ENCODE data around the gene PTPN14.

PTPN14 gene

GRCh38 chr1:214338212-214338611 is 213.2 kb downstream of the PTPN14 start:
- ChIA-PET CTCF (interaction anchor here (0.7 to 22.2 kb wide), 5 partner anchors 8 to 124 kb away, joined by 3 to 289 read pairs (median 3); no protein-coding TSS in a partner anchor), POLR2A (no interaction called here)
- TF ChIP-seq, protein P1, sequence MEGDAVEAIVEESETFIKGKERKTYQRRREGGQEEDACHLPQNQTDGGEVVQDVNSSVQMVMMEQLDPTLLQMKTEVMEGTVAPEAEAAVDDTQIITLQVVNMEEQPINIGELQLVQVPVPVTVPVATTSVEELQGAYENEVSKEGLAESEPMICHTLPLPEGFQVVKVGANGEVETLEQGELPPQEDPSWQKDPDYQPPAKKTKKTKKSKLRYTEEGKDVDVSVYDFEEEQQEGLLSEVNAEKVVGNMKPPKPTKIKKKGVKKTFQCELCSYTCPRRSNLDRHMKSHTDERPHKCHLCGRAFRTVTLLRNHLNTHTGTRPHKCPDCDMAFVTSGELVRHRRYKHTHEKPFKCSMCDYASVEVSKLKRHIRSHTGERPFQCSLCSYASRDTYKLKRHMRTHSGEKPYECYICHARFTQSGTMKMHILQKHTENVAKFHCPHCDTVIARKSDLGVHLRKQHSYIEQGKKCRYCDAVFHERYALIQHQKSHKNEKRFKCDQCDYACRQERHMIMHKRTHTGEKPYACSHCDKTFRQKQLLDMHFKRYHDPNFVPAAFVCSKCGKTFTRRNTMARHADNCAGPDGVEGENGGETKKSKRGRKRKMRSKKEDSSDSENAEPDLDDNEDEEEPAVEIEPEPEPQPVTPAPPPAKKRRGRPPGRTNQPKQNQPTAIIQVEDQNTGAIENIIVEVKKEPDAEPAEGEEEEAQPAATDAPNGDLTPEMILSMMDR (IDR thresholded peaks at IDR 0.05; ENCODE audit: control extremely low read depth, extremely low read depth, low read depth, missing control alignments) = no peak
- DNase-seq (ENCODE audit: extremely low spot score) = no peak

GRCh38 chr1:214337511-214337910 is 213.9 kb downstream of the PTPN14 start:
- no peak for DNase-seq (ENCODE audit: extremely low spot score)
- TF ChIP-seq, protein P1 (IDR thresholded peaks at IDR 0.05; ENCODE audit: control extremely low read depth, extremely low read depth, low read depth, missing control alignments) = no peak
- POLR2A ChIA-PET = no interaction called here
- CTCF ChIA-PET = interaction anchor here (0.7 to 22.2 kb wide), 6 partner anchors 7 to 123 kb away, joined by 3 to 289 read pairs (median 3); no protein-coding TSS in a partner anchor

DNA sequence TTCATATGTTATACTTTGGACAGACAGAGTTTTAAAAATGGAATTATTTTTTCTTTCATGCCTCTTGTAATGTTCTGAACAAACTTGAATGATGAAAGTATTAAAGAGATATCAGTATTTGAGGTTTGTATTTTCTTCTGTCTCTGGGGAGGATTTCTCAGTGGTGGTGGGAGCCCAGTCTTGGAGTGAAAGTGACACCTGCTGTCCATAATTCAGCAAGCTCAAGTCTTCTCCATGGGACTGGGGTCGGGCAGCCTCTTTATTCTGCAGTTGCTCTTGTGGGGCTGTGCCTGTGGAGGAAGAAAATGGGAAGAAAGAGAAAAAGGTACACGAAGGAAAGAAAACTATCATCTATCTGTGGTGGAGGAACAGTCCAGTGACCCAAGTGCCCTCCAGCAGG is 214.4 kb downstream of the PTPN14 start:
- POLR2A ChIA-PET = no interaction called here

DNA sequence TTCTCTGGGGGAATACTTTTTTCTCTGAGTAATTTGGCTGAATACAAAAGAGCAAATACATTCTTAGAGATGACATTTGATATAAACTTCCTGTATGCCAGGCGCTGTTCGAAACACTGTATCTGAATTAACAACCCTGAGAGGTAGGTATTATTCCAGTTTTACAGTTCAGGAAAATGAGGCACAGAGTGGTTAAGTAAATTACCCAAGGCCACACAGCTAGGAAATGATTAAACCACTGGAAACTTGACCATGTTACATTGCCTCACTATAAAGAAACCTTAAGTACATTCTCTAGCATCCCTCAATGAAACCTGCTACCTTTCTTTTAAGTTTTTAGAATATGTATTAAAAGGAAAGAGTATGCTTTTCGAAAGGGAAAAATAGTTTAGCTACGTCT is 215.8 kb downstream of the PTPN14 start:
- POLR2A ChIA-PET = no interaction called here
- DNase-seq (ENCODE audit: extremely low spot score) = no peak
- TF ChIP-seq, protein P1 (IDR thresholded peaks at IDR 0.05; ENCODE audit: control extremely low read depth, extremely low read depth, low read depth, missing control alignments) = no peak
- CTCF ChIA-PET = interaction anchor here (0.9 to 10.2 kb wide), 4 partner anchors 11 to 249 kb away, joined by 3 to 235 read pairs (median 6); no protein-coding TSS in a partner anchor

More for the DNA sequence above, 214.4 kb downstream of the PTPN14 start:
- no peak for DNase-seq (ENCODE audit: extremely low spot score)
- CTCF ChIA-PET = interaction anchor here (1.0 to 22.2 kb wide), 3 partner anchors 7 to 76 kb away, joined by 3 to 289 read pairs (median 9); no protein-coding TSS in a partner anchor
- TF ChIP-seq, protein P1 (IDR thresholded peaks at IDR 0.05; ENCODE audit: control extremely low read depth, extremely low read depth, low read depth, missing control alignments) = no peak

DNA sequence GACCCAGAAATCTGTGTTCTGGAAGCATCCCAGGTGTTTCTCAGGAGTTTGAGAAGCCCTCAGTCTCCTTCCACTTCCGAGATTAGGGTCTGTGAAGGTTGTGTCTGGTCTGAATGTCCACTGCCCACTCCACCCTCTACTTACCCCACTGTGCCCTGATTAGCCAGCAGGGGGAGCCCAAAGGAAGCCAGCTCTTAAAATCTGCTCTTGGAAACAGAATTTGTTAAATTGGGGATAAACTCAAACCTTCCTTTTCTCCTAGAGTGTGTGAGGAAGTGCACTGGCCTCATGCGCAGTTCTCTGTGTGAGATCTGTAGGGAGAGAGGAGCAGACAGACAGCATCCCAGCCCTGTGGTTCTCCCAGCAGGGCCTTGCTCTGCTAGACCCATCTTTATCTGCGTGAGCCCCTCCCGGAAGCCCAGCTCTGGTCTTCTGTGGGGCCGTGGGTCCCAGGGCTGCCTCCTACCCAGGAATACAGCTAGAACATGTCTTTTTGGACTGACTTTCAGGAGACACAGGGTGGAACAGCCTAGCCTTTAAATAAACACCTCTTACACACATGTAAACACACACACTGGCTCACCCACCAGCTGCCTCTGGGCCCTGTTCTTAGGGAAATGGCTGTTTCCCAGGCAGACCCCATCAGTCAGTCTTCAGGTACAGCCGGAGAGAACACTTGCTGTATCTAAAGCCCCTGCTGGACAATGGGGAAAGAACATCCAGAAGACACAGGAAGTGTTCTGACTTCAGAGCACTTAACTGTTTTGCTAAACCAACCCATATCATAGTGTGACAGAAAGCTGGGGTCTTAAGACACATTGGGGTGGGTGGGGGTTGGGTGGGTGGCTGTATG is 218.2 kb downstream of the PTPN14 start:
- ChIA-PET CTCF (interaction anchor here (0.6 to 11.8 kb wide), 53 partner anchors 9 to 1196 kb away, joined by 3 to 452 read pairs (median 7); partner anchors contain the start of gene SMYD2), POLR2A (no interaction called here)
- peak; percentile 62 for DNase-seq (ENCODE audit: extremely low spot score)
- TF ChIP-seq, protein P1 (IDR thresholded peaks at IDR 0.05; ENCODE audit: control extremely low read depth, extremely low read depth, low read depth, missing control alignments) = peak; percentile 80

- CTCF ChIA-PET = interaction anchor here (0.6 to 11.8 kb wide), 54 partner anchors 8 to 1208 kb away, joined by 3 to 452 read pairs (median 6); partner anchors contain the start of gene SMYD2
- peak; percentile 78 for DNase-seq (ENCODE audit: extremely low spot score)
- TF ChIP-seq, protein P1 (IDR thresholded peaks at IDR 0.05; ENCODE audit: control extremely low read depth, extremely low read depth, low read depth, missing control alignments) = peak; percentile 83
- POLR2A ChIA-PET = no interaction called here
Measured at GRCh38 chr1:214331827-214332423, 219.5 kb downstream of the PTPN14 start.
